GM18861 (cell line): ENCODE measurements around the gene GRM8.

Source experiments
- ATAC-seq: cut with Tn5 transposase; IDR thresholded peaks from one replicate; pipeline ENCODE4 v1.9.1; 2021; ENCODE audit not compliant: unreplicated experiment

Gene GRM8

GRCh38 chr7:127252778-127253280 lies at the start of gene GRM8:
TSS of gene GRM8 (minus strand) at chr7:127252941.
- no peak for ATAC-seq

- no peak for ATAC-seq
These were observed 38.1 kb upstream of the GRM8 start for GRCh38 chr7:127290801-127291361.

- ATAC-seq, result no peak
These were observed 37.4 kb upstream of the GRM8 start for GRCh38 chr7:127290116-127290655.

- no peak for ATAC-seq
These were observed 34.4 kb upstream of the GRM8 start for GRCh38 chr7:127287133-127287532.

GRCh38 chr7:127270093-127270492 lies 17.4 kb upstream of the GRM8 start:
- no peak for ATAC-seq

- ATAC-seq, result no peak
These were observed 13.3 kb upstream of the GRM8 start for GRCh38 chr7:127266047-127266446.

- no peak for ATAC-seq
These were observed 11.5 kb upstream of the GRM8 start for GRCh38 chr7:127264219-127264618.

- no peak for ATAC-seq
These were observed 5.4 kb upstream of the GRM8 start for GRCh38 chr7:127258111-127258510.

- no peak for ATAC-seq
These were observed 4.3 kb upstream of the GRM8 start for GRCh38 chr7:127257086-127257485.

GRCh38 chr7:127256041-127256725 lies 3.4 kb upstream of the GRM8 start:
- ATAC-seq, result no peak

GRCh38 chr7:127254163-127254684 lies 1.5 kb upstream of the GRM8 start:
- ATAC-seq, result no peak

GRCh38 chr7:127253281-127254162 lies 781 bp upstream of the GRM8 start:
- ATAC-seq, result peak; percentile 86

GRCh38 chr7:127252377-127252713 lies 396 bp downstream of the GRM8 start:
- no peak for ATAC-seq

GRCh38 chr7:127251465-127252376 lies 1.0 kb downstream of the GRM8 start:
- no peak for ATAC-seq

GRCh38 chr7:127251036-127251464 lies 1.7 kb downstream of the GRM8 start:
- ATAC-seq, result no peak

GRCh38 chr7:127250312-127251035 lies 2.3 kb downstream of the GRM8 start:
- ATAC-seq, result no peak

GRCh38 chr7:127245607-127246006 lies 7.1 kb downstream of the GRM8 start:
- no peak for ATAC-seq

- ATAC-seq, result no peak
These were observed 7.7 kb downstream of the GRM8 start for GRCh38 chr7:127245002-127245401.

- ATAC-seq, result no peak
These were observed 12.9 kb downstream of the GRM8 start for GRCh38 chr7:127239814-127240213.

- ATAC-seq, result no peak
These were observed 19.1 kb downstream of the GRM8 start for GRCh38 chr7:127233630-127234029.
